Measurements from ENCODE around the gene PHOX2B. TPM values are rescaled to one million over a fixed set of nuclear protein-coding genes. Genes with fewer than 3 reads are reported as not detected.
"Not testable (repeated sequence)": the region's sequence is repeated elsewhere in the genome, so short reads cannot be mapped to it uniquely, and the experiment has no call there.

Gene PHOX2B
- total RNA-seq, 1 donor from 2014 or later, result not detected

GRCh38 chr4:41746025-41746439, 2.5 kb downstream of the PHOX2B start:
- no peak for DNase-seq (ENCODE audit: low spot score)
- Mint-ChIP-seq H3K9me3 (ENCODE audit: unreplicated experiment) (peaks cover 5% of the 10 kb centered on the region), H3K4me1 (ENCODE audit: unreplicated experiment) (peaks cover 29% of the 10 kb centered on the region), H3K4me3 (ENCODE audit: unreplicated experiment) (no peak overlapping the region), H3K36me3 (ENCODE audit: low read depth, unreplicated experiment) (peaks cover 12% of the 10 kb centered on the region), H3K27me3 (ENCODE audit: unreplicated experiment) (peaks cover 39% of the 10 kb centered on the region), H3K27ac (ENCODE audit: unreplicated experiment) (no peak overlapping the region)
- TF ChIP-seq CTCF (IDR thresholded peaks at IDR 0.05; ENCODE audit: unreplicated experiment), result no peak

GRCh38 chr4:41745292-41746024, 3.1 kb downstream of the PHOX2B start:
- TF ChIP-seq CTCF (IDR thresholded peaks at IDR 0.05; ENCODE audit: unreplicated experiment), result no peak
- Mint-ChIP-seq H3K4me1 (ENCODE audit: unreplicated experiment) (peaks cover 23% of the 10 kb centered on the region), H3K36me3 (ENCODE audit: low read depth, unreplicated experiment) (peaks cover 9% of the 10 kb centered on the region), H3K9me3 (ENCODE audit: unreplicated experiment) (peaks cover 5% of the 10 kb centered on the region), H3K27me3 (ENCODE audit: unreplicated experiment) (peaks cover 34% of the 10 kb centered on the region), H3K4me3 (ENCODE audit: unreplicated experiment) (no peak overlapping the region), H3K27ac (ENCODE audit: unreplicated experiment) (no peak overlapping the region)
- DNase-seq (ENCODE audit: low spot score), result no peak

GRCh38 chr4:41744572-41745291, 3.8 kb downstream of the PHOX2B start:
- no peak for TF ChIP-seq CTCF (IDR thresholded peaks at IDR 0.05; ENCODE audit: unreplicated experiment)
- Mint-ChIP-seq H3K4me3 (ENCODE audit: unreplicated experiment) (no peak overlapping the region), H3K27me3 (ENCODE audit: unreplicated experiment) (peaks cover 29% of the 10 kb centered on the region), H3K27ac (ENCODE audit: unreplicated experiment) (no peak overlapping the region), H3K4me1 (ENCODE audit: unreplicated experiment) (peaks cover 19% of the 10 kb centered on the region), H3K36me3 (ENCODE audit: low read depth, unreplicated experiment) (peaks cover 9% of the 10 kb centered on the region), H3K9me3 (ENCODE audit: unreplicated experiment) (peaks cover 5% of the 10 kb centered on the region)
- no peak for DNase-seq (ENCODE audit: low spot score)

GRCh38 chr4:41741354-41741753, 7.2 kb downstream of the PHOX2B start:
- TF ChIP-seq CTCF (IDR thresholded peaks at IDR 0.05; ENCODE audit: unreplicated experiment), result no peak
- H3K27me3 Mint-ChIP-seq (ENCODE audit: unreplicated experiment), result peaks cover 14% of the 10 kb centered on the region
- no peak for DNase-seq (ENCODE audit: low spot score)
- no peak overlapping the region for H3K4me3 Mint-ChIP-seq (ENCODE audit: unreplicated experiment)
- peaks cover 10% of the 10 kb centered on the region for H3K4me1 Mint-ChIP-seq (ENCODE audit: unreplicated experiment)
- H3K9me3 Mint-ChIP-seq (ENCODE audit: unreplicated experiment), result peaks cover 5% of the 10 kb centered on the region
- H3K27ac Mint-ChIP-seq (ENCODE audit: unreplicated experiment), result no peak overlapping the region
- peaks cover 9% of the 10 kb centered on the region for H3K36me3 Mint-ChIP-seq (ENCODE audit: low read depth, unreplicated experiment)

- not testable (repeated sequence) for H3K27ac Mint-ChIP-seq (ENCODE audit: unreplicated experiment); H3K27me3 Mint-ChIP-seq (ENCODE audit: unreplicated experiment); H3K9me3 Mint-ChIP-seq (ENCODE audit: unreplicated experiment); H3K36me3 Mint-ChIP-seq (ENCODE audit: low read depth, unreplicated experiment); H3K4me1 Mint-ChIP-seq (ENCODE audit: unreplicated experiment); DNase-seq (ENCODE audit: low spot score); H3K4me3 Mint-ChIP-seq (ENCODE audit: unreplicated experiment)
Measured at GRCh38 chr4:41737491-41737890, 11.0 kb downstream of the PHOX2B start.

Measured in endothelial cell (in vitro differentiated cells).